ENCODE data around the gene IMPACT. TPM values are rescaled to one million over a fixed set of nuclear protein-coding genes. Genes with fewer than 3 reads are reported as not detected.

The IMPACT gene
- total RNA-seq, 2 experiments from 2014 or later, result 13.5 to 14.7 TPM

DNA sequence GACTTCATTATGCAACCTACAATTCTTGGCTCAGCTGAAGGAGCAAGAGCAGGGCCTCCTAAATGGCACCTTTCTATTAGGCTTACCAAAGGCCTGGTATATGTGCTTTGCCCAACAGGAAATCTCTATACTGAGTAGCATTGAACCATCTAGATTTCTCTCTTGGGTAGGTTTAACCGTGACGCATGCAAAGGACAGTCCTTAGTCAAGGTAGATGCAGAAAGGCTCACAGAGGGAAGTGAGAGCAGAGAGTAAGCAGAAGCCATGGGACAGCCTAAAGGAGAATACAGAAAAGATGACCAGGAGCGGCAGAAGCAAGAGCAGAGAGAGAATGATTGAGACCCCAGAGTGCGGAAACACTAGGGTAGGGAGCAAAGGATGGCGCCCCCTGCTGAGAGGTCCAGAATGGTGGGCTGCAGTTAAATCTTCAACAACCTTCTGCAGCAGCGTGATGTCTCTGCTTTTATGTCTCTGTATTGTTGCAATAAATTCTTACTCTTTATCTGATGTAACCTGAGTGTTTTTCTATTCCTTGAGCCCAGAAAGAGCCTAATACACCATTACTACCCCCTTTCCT lies 24.2 kb upstream of the IMPACT start:
- ChIA-PET CTCF (interaction anchor here (0.9 to 1.7 kb wide), 3 partner anchors 14 to 43 kb away, joined by 5 to 6 read pairs (median 5); no protein-coding TSS in a partner anchor), POLR2A (no interaction called here)
- Mint-ChIP-seq H3K36me3 (ENCODE audit: low read depth) (no peaks in the 10 kb centered on the region), H3K4me1 (ENCODE audit: low read depth) (peaks cover 7% of the 10 kb centered on the region), H3K27ac (no peak overlapping the region), H3K27me3 (peaks cover 37% of the 10 kb centered on the region), H3K9me3 (no peaks in the 10 kb centered on the region), H3K4me3 (no peak overlapping the region)
- TF ChIP-seq, protein P1, sequence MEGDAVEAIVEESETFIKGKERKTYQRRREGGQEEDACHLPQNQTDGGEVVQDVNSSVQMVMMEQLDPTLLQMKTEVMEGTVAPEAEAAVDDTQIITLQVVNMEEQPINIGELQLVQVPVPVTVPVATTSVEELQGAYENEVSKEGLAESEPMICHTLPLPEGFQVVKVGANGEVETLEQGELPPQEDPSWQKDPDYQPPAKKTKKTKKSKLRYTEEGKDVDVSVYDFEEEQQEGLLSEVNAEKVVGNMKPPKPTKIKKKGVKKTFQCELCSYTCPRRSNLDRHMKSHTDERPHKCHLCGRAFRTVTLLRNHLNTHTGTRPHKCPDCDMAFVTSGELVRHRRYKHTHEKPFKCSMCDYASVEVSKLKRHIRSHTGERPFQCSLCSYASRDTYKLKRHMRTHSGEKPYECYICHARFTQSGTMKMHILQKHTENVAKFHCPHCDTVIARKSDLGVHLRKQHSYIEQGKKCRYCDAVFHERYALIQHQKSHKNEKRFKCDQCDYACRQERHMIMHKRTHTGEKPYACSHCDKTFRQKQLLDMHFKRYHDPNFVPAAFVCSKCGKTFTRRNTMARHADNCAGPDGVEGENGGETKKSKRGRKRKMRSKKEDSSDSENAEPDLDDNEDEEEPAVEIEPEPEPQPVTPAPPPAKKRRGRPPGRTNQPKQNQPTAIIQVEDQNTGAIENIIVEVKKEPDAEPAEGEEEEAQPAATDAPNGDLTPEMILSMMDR (IDR thresholded peaks at IDR 0.05), result no peak
- ATAC-seq (no peak), DNase-seq (peak; percentile 43)
- intact Hi-C loops (cut with micrococcal nuclease), result no loop called here

- intact Hi-C loops (cut with micrococcal nuclease), result no loop called here
- Mint-ChIP-seq H3K27ac (no peak overlapping the region), H3K4me1 (ENCODE audit: low read depth) (peaks cover 4% of the 10 kb centered on the region), H3K27me3 (peaks cover 40% of the 10 kb centered on the region), H3K36me3 (ENCODE audit: low read depth) (no peaks in the 10 kb centered on the region), H3K9me3 (no peaks in the 10 kb centered on the region), H3K4me3 (no peak overlapping the region)
- ATAC-seq (no peak), DNase-seq (no peak)
- ChIA-PET CTCF (interaction anchor here (1.1 kb wide), 1 partner anchor 43 kb away, joined by 4 read pairs; no protein-coding TSS in a partner anchor), POLR2A (no interaction called here)
- TF ChIP-seq, protein P1 (IDR thresholded peaks at IDR 0.05), result no peak
These were observed 23.4 kb upstream of the IMPACT start for GRCh38 chr18:24403076-24403475.

DNA sequence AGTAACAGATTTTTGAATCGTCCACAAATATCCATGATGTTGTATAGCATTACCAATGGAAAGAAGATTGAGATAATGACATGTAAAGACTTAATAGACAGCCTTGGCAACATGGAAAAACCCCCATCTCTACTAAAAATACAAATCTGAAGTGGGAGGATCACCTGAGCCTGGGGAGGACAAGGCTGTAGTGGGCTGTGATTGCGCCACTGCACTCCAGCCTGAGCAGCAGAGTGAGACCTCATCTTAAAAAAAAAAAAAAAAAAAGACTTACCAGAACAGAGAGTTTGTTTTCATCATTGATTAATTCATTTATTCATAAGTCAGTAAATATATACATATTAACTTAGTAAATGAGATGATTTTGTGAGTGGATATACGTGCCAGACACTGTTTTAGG lies 21.9 kb upstream of the IMPACT start:
- H3K4me1 Mint-ChIP-seq (ENCODE audit: low read depth), result peaks cover 2% of the 10 kb centered on the region
- intact Hi-C loops (cut with micrococcal nuclease), result no loop called here
- H3K27ac Mint-ChIP-seq, result no peak overlapping the region
- no peak overlapping the region for H3K4me3 Mint-ChIP-seq
- DNase-seq (no peak), ATAC-seq (no peak)
- H3K36me3 Mint-ChIP-seq (ENCODE audit: low read depth), result no peaks in the 10 kb centered on the region
- H3K27me3 Mint-ChIP-seq, result peaks cover 44% of the 10 kb centered on the region
- TF ChIP-seq, protein P1 (IDR thresholded peaks at IDR 0.05), result no peak
- POLR2A ChIA-PET, result no interaction called here
- no peaks in the 10 kb centered on the region for H3K9me3 Mint-ChIP-seq
- CTCF ChIA-PET, result interaction anchor here (1.2 kb wide), 1 partner anchor 9 kb away, joined by 3 read pairs; no protein-coding TSS in a partner anchor

DNA sequence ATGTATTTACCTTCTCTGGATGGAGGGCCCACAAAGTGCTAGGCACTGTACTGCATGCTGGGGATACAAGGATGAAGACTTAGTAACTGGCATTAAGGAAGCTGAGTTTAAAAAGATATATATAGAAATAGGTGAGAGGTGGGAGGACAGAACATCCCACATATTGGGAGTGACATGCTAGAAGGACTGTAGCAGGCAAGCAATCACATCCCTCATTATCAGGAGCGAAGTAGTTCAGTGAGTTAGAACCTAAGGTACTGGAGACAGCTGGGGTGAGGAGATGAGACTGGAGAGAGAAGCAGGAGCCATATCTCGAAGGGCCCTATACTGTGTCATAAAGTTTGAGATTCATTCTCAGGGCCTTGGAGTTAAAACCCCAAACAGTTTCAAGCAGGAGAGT lies 18.0 kb upstream of the IMPACT start:
- Mint-ChIP-seq H3K27ac (no peak overlapping the region), H3K9me3 (no peaks in the 10 kb centered on the region), H3K4me1 (ENCODE audit: low read depth) (peaks cover 2% of the 10 kb centered on the region), H3K36me3 (ENCODE audit: low read depth) (peaks cover 2% of the 10 kb centered on the region), H3K27me3 (peaks cover 46% of the 10 kb centered on the region), H3K4me3 (no peak overlapping the region)
- intact Hi-C loops (cut with micrococcal nuclease), result no loop called here
- DNase-seq (no peak), ATAC-seq (no peak)
- ChIA-PET CTCF (interaction anchor here (1.5 kb wide), 1 partner anchor 80 kb away, joined by 3 read pairs; no protein-coding TSS in a partner anchor), POLR2A (interaction anchor here (0.5 to 1.7 kb wide), 2 partner anchors 12 to 19 kb away, joined by 3 read pairs; no protein-coding TSS in a partner anchor)
- TF ChIP-seq, protein P1 (IDR thresholded peaks at IDR 0.05), result no peak

DNA sequence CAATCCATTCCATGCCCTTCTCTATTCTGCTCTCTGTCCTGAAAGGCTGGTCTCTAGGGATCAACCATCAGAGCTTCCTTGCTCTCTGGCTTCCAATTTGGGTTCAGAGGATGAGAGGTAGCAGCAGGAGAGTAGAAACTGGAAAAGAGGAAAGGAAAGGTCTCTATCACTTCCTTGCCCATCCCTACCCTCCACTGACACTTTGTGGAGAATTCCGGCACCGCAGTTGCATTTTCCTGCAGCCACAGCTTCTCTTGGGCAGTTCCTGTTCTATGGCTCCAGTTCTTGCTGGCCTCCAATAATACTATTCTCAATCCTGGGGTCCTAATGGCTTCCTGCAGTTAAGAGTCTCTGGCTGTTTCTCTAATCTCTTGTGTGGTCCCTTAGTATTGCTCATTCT lies 13.3 kb upstream of the IMPACT start:
- TF ChIP-seq, protein P1 (IDR thresholded peaks at IDR 0.05), result no peak
- peaks cover 25% of the 10 kb centered on the region for H3K27me3 Mint-ChIP-seq
- intact Hi-C loops (cut with micrococcal nuclease), result no loop called here
- ChIA-PET POLR2A (interaction anchor here (1.2 to 1.5 kb wide), 2 partner anchors 14 to 44 kb away, joined by 3 to 5 read pairs; partner anchors contain the start of gene IMPACT), CTCF (interaction anchor here (1.1 to 1.9 kb wide), 4 partner anchors 9 to 76 kb away, joined by 3 to 8 read pairs (median 5); no protein-coding TSS in a partner anchor)
- no peaks in the 10 kb centered on the region for H3K9me3 Mint-ChIP-seq
- peaks cover 2% of the 10 kb centered on the region for H3K36me3 Mint-ChIP-seq (ENCODE audit: low read depth)
- H3K4me1 Mint-ChIP-seq (ENCODE audit: low read depth), result peaks cover 7% of the 10 kb centered on the region
- ATAC-seq (no peak), DNase-seq (no peak)
- H3K27ac Mint-ChIP-seq, result no peak overlapping the region
- no peak overlapping the region for H3K4me3 Mint-ChIP-seq

Measured in activated CD8-positive, alpha-beta T cell treated with anti-CD3 and anti-CD28 coated beads for 36 hours (primary cell).